SK-N-SH (cell line): ENCODE measurements around the gene GRM7. TPM values are rescaled to one million over a fixed set of nuclear protein-coding genes. Genes with fewer than 3 reads are reported as not detected.

ENCODE experiments used
- CTCF ChIA-PET: fragments of 300-600, 350-600 bp; formaldehyde crosslinking; extraction: SDS; loops from one replicate; lab custom pipeline; 2021; lab: Yijun Ruan, JAX
- POLR2A ChIA-PET: fragments of 350-600 bp; sonication (Branson Sonifier 250); formaldehyde crosslinking; extraction: SDS; loops from one replicate; lab custom pipeline; 2020; ENCODE audit warnings: antibody characterized with exemption, inconsistent platforms; lab: Yijun Ruan, JAX
- DNase-seq: peaks from one replicate; pipeline ENCODE4 v3.0.0; 2012
- H2AFZ ChIP-seq: fragments of 200-600 bp; sonication (generic); 2 replicates; pipeline ENCODE4 v1.8.1; 2016; ENCODE audit warnings: antibody characterized with exemption, mild to moderate bottlenecking, low read depth
- H3F3A ChIP-seq: fragments of 200-600 bp; sonication (generic); replicated peaks from 2 replicates; pipeline ENCODE3; 2016; ENCODE audit warnings: antibody characterized with exemption, mild to moderate bottlenecking; ENCODE audit not compliant: insufficient read depth
- H3K27ac ChIP-seq, 2 experiments: fragments of 200-500 bp in 1 of 2; fragments of 200-600 bp in 1 of 2; sonication (Bioruptor generic) in 1 of 2; sonication (generic), shearing (Covaris generic) in 1 of 2; 2 replicates each; pipeline versions ENCODE4 v1.5.1 to v1.6.1; 2014 to 2016; ENCODE audit warnings: low read depth in 2 of 2, inconsistent platforms in 1 of 2, low read length in 1 of 2, mild to moderate bottlenecking in 1 of 2, mixed read lengths in 1 of 2
- H3K27me3 ChIP-seq: fragments of 200-600 bp; sonication (generic), shearing (Covaris generic); 2 replicates; pipeline ENCODE4 v1.6.1; 2016; ENCODE audit warnings: mixed run types; ENCODE audit not compliant: insufficient read depth
- H3K36me3 ChIP-seq, 2 experiments: fragments of 200-500 bp in 1 of 2; fragments of 200-600 bp in 1 of 2; sonication (Bioruptor generic) in 1 of 2; sonication (generic) in 1 of 2; replicated peaks in 1 of 2; 2 replicates each; pipeline versions ENCODE3 to v1.5.1; 2014 to 2016; ENCODE audit warnings: low read length in 1 of 2, mild to moderate bottlenecking in 1 of 2; ENCODE audit not compliant: insufficient read depth in 2 of 2, control insufficient read depth in 1 of 2
- H3K4me1 ChIP-seq, 2 experiments: fragments of 200-500 bp in 1 of 2; fragments of 200-600 bp in 1 of 2; sonication (Bioruptor generic) in 1 of 2; sonication (generic), shearing (Covaris generic) in 1 of 2; 2 replicates each; pipeline versions ENCODE4 v1.5.1 to v1.6.1; 2014 to 2016; ENCODE audit warnings: low read depth in 1 of 2, low read length in 1 of 2, mixed run types in 1 of 2; ENCODE audit not compliant: insufficient read depth in 2 of 2, control insufficient read depth in 1 of 2
- H3K4me2 ChIP-seq: fragments of 200-600 bp; sonication (generic), shearing (Covaris generic); 2 replicates; pipeline ENCODE4 v1.6.1; 2017; ENCODE audit warnings: mixed run types
- H3K4me3 ChIP-seq, 2 experiments: fragments of 200-500 bp in 1 of 2; fragments of 200-600 bp in 1 of 2; sonication (Bioruptor generic) in 1 of 2; sonication (generic), shearing (Covaris generic) in 1 of 2; 2 replicates each; pipeline versions ENCODE4 v1.5.1 to v1.8.1; 2014 to 2016; ENCODE audit warnings: low read depth in 2 of 2, inconsistent platforms in 1 of 2, low read length in 1 of 2, mild to moderate bottlenecking in 1 of 2, mixed read lengths in 1 of 2, moderate library complexity in 1 of 2
- H3K79me2 ChIP-seq: fragments of 200-600 bp; sonication (generic); 2 replicates; pipeline ENCODE4 v1.8.1; 2017; ENCODE audit warnings: mild to moderate bottlenecking; ENCODE audit not compliant: insufficient read depth
- H3K9ac ChIP-seq: fragments of 200-600 bp; sonication (generic); 2 replicates; pipeline ENCODE4 v1.6.1; 2017; ENCODE audit warnings: mixed run types
- H3K9me2 ChIP-seq: fragments of 200-600 bp; sonication (generic); 2 replicates; pipeline ENCODE4 v1.6.1; 2017; ENCODE audit warnings: mixed run types
- H3K9me3 ChIP-seq: fragments of 200-600 bp; sonication (generic); 2 replicates; pipeline ENCODE4 v1.6.1; 2017; ENCODE audit warnings: mixed run types, mild to moderate bottlenecking, moderate library complexity
- H4K20me1 ChIP-seq: fragments of 200-600 bp; sonication (generic); 2 replicates; pipeline ENCODE4 v1.6.1; 2017; ENCODE audit warnings: mild to moderate bottlenecking, mixed run types; ENCODE audit not compliant: insufficient read depth
- ELF1 ChIP-seq: IDR thresholded peaks from 2 replicates; pipeline ENCODE4 v1.4.0; 2012
- FOXJ3 ChIP-seq: sonication (generic); formaldehyde crosslinking; IDR thresholded peaks from 2 replicates; pipeline ENCODE4 v1.5.1; 2020; ENCODE audit warnings: mild to moderate bottlenecking, missing genetic modification reagents
- FOXM1 ChIP-seq: IDR thresholded peaks from 2 replicates; pipeline ENCODE4 v1.4.0; 2012; ENCODE audit warnings: low read depth, mild to moderate bottlenecking
- GABPA ChIP-seq: IDR thresholded peaks from 2 replicates; pipeline ENCODE4 v1.4.0; 2012; ENCODE audit warnings: low read depth, mild to moderate bottlenecking
- GATA2 ChIP-seq: sonication (generic); formaldehyde crosslinking; IDR thresholded peaks from 2 replicates; pipeline ENCODE4 v1.5.0; 2020; ENCODE audit warnings: mild to moderate bottlenecking, missing genetic modification reagents
- MXI1 ChIP-seq: IDR thresholded peaks from 2 replicates; pipeline ENCODE4 v1.6.1; 2012; ENCODE audit warnings: mild to moderate bottlenecking, low read depth, low read length, improper control_type of control experiment
- NFIC ChIP-seq: IDR thresholded peaks from 2 replicates; pipeline ENCODE4 v1.4.0; 2012; ENCODE audit warnings: borderline replicate concordance
- RCOR1 ChIP-seq: fragments of 150-350 bp; IDR thresholded peaks from 2 replicates; pipeline ENCODE4 v1.6.1; 2017; ENCODE audit warnings: antibody characterized with exemption, low read length
- RXRA ChIP-seq: IDR thresholded peaks from 2 replicates; pipeline ENCODE4 v1.4.0; 2012; ENCODE audit warnings: low read depth, mild to moderate bottlenecking, borderline replicate concordance
- SMC3 ChIP-seq: IDR thresholded peaks from 2 replicates; pipeline ENCODE4 v1.6.1; 2012; ENCODE audit warnings: low read depth, low read length, improper control_type of control experiment
- TCF12 ChIP-seq: IDR thresholded peaks from 2 replicates; pipeline ENCODE4 v1.4.0; 2012
- YY1 ChIP-seq: IDR thresholded peaks from 2 replicates; pipeline ENCODE4 v1.4.0; 2012; ENCODE audit warnings: low read depth, mild to moderate bottlenecking
- WGBS: methylation state at CpG from one replicate; pipeline ENCODE4 v1.1.6; 2017; ENCODE audit warnings: low lambda C conversion rate; 5-methylcytosine and 5-hydroxymethylcytosine counted together
- polyA plus RNA-seq, 3 experiments: library from polyadenylated mRNA; depleted of rRNA; stranded (reverse); fragments of >200 nt; gene quantifications; 2 replicates each; pipeline ENCODE4 v1.2.3, GENCODE V29; 2012
- TF ChIP-seq, protein P1 (sequence below): fragments of 200-600 bp; sonication (generic); IDR thresholded peaks from 2 replicates; pipeline ENCODE4 v1.6.1; 2017; ENCODE audit warnings: antibody characterized with exemption, mild to moderate bottlenecking, moderate library complexity
- TF ChIP-seq, protein P2 (sequence below): fragments of 150-350 bp; IDR thresholded peaks from 2 replicates; pipeline ENCODE4 v1.6.1; 2017; ENCODE audit warnings: antibody characterized with exemption, low read length, low read depth, borderline replicate concordance
- TF ChIP-seq, protein P3 (sequence below): IDR thresholded peaks from 2 replicates; pipeline ENCODE4; 2012
- TF ChIP-seq, protein P4 (sequence below): fragments of 150-350 bp; IDR thresholded peaks from 2 replicates; pipeline ENCODE4 v1.6.1; 2016; ENCODE audit warnings: mild to moderate bottlenecking, low read depth, low read length
- TF ChIP-seq, protein P5 (sequence below): IDR thresholded peaks from 2 replicates; pipeline ENCODE4 v1.6.1; 2012; ENCODE audit warnings: mild to moderate bottlenecking, low read depth, low read length, moderate library complexity

The GRM7 gene
- polyA plus RNA-seq, 1 of the 3 experiments (the other 2 are of a cell fraction): 0.03 TPM

DNA sequence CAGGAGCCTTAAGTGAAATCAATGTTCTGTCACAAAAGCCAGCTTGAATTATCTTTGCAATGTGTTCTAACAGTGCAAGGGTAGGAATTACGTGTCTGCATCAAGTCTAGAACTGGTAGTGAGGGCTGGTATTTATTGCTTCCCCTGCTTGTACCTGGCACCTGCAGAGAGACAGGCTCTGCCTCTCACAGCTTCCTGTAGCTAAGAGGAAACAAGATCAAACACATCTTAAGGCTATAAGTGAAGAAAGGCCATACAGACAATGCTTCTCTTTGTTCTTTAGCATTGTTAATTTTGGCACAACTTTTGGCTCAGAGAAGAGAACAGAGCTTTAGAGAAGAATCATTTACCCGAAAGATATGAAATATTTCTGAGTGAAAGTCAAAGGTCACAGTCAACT is 479.9 kb downstream of the GRM7 start (continued):
- TF ChIP-seq MXI1 (no peak), FOXM1 (no peak)
- TF ChIP-seq, protein P1, sequence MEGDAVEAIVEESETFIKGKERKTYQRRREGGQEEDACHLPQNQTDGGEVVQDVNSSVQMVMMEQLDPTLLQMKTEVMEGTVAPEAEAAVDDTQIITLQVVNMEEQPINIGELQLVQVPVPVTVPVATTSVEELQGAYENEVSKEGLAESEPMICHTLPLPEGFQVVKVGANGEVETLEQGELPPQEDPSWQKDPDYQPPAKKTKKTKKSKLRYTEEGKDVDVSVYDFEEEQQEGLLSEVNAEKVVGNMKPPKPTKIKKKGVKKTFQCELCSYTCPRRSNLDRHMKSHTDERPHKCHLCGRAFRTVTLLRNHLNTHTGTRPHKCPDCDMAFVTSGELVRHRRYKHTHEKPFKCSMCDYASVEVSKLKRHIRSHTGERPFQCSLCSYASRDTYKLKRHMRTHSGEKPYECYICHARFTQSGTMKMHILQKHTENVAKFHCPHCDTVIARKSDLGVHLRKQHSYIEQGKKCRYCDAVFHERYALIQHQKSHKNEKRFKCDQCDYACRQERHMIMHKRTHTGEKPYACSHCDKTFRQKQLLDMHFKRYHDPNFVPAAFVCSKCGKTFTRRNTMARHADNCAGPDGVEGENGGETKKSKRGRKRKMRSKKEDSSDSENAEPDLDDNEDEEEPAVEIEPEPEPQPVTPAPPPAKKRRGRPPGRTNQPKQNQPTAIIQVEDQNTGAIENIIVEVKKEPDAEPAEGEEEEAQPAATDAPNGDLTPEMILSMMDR: no peak

DNA sequence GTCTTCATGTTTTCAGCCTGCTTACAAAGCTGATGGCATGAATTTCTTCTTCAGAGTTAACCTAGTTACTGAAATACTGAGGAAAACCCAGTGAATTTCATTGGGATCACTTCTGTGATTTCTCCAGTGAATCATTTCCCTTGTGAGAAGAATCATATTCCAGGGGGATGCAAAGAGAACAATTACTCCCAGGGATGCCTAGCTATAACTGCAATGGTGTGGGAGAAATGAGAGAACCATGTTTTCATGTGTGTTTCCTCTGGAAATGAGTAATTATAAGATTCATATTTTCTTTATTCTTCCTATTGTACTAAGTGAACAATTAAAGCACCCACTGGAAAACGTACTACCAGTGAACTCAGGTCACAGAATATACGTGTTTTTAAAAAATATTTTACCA is 485.4 kb downstream of the GRM7 start:
- no peaks in the 10 kb centered on the region for H3K9me2 ChIP-seq
- no peak overlapping the region for H3K9ac ChIP-seq
- H3K27me3 ChIP-seq: no peaks in the 10 kb centered on the region
- no peaks in the 10 kb centered on the region for H3K9me3 ChIP-seq
- no peak overlapping the region for H2AFZ ChIP-seq
- no peaks in the 10 kb centered on the region for H4K20me1 ChIP-seq
- CTCF ChIA-PET: interaction anchor here (0.6 kb wide), 1 partner anchor 652 kb away, joined by 3 read pairs; no protein-coding TSS in a partner anchor
- TF ChIP-seq NFIC (no peak), RCOR1 (no peak), RXRA (no peak), FOXJ3 (CRISPR knock-in tag) (no peak), GATA2 (CRISPR knock-in tag) (no peak), GABPA (no peak), YY1 (no peak), ELF1 (no peak), SMC3 (no peak), TCF12 (no peak)
- TF ChIP-seq, protein P2, sequence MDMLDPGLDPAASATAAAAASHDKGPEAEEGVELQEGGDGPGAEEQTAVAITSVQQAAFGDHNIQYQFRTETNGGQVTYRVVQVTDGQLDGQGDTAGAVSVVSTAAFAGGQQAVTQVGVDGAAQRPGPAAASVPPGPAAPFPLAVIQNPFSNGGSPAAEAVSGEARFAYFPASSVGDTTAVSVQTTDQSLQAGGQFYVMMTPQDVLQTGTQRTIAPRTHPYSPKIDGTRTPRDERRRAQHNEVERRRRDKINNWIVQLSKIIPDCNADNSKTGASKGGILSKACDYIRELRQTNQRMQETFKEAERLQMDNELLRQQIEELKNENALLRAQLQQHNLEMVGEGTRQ: no peak
- TF ChIP-seq, protein P1: no peak
- TF ChIP-seq, protein P3, sequence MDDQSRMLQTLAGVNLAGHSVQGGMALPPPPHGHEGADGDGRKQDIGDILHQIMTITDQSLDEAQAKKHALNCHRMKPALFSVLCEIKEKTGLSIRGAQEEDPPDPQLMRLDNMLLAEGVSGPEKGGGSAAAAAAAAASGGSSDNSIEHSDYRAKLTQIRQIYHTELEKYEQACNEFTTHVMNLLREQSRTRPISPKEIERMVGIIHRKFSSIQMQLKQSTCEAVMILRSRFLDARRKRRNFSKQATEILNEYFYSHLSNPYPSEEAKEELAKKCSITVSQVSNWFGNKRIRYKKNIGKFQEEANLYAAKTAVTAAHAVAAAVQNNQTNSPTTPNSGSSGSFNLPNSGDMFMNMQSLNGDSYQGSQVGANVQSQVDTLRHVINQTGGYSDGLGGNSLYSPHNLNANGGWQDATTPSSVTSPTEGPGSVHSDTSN: no peak
- TF ChIP-seq, protein P4, sequence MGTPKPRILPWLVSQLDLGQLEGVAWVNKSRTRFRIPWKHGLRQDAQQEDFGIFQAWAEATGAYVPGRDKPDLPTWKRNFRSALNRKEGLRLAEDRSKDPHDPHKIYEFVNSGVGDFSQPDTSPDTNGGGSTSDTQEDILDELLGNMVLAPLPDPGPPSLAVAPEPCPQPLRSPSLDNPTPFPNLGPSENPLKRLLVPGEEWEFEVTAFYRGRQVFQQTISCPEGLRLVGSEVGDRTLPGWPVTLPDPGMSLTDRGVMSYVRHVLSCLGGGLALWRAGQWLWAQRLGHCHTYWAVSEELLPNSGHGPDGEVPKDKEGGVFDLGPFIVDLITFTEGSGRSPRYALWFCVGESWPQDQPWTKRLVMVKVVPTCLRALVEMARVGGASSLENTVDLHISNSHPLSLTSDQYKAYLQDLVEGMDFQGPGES: no peak
- TF ChIP-seq, protein P5, sequence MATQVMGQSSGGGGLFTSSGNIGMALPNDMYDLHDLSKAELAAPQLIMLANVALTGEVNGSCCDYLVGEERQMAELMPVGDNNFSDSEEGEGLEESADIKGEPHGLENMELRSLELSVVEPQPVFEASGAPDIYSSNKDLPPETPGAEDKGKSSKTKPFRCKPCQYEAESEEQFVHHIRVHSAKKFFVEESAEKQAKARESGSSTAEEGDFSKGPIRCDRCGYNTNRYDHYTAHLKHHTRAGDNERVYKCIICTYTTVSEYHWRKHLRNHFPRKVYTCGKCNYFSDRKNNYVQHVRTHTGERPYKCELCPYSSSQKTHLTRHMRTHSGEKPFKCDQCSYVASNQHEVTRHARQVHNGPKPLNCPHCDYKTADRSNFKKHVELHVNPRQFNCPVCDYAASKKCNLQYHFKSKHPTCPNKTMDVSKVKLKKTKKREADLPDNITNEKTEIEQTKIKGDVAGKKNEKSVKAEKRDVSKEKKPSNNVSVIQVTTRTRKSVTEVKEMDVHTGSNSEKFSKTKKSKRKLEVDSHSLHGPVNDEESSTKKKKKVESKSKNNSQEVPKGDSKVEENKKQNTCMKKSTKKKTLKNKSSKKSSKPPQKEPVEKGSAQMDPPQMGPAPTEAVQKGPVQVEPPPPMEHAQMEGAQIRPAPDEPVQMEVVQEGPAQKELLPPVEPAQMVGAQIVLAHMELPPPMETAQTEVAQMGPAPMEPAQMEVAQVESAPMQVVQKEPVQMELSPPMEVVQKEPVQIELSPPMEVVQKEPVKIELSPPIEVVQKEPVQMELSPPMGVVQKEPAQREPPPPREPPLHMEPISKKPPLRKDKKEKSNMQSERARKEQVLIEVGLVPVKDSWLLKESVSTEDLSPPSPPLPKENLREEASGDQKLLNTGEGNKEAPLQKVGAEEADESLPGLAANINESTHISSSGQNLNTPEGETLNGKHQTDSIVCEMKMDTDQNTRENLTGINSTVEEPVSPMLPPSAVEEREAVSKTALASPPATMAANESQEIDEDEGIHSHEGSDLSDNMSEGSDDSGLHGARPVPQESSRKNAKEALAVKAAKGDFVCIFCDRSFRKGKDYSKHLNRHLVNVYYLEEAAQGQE: no peak
- TF ChIP-seq, all 33 proteins: peak for 0
- POLR2A ChIA-PET: no interaction called here
- 17% methylated on average over 2 of the region's 2 CpGs for WGBS
- H3K4me2 ChIP-seq: no peak overlapping the region
- no peak for DNase-seq
- H3K4me3 ChIP-seq: no peak overlapping the region
- H3K79me2 ChIP-seq: no peaks in the 10 kb centered on the region
- H3K36me3 ChIP-seq: no peaks in the 10 kb centered on the region
- no peaks in the 10 kb centered on the region for H3K4me1 ChIP-seq
- H3F3A ChIP-seq: no peaks in the 10 kb centered on the region
- H3K27ac ChIP-seq: no peak overlapping the region
